SIG-M5 treated with dmso at 0.1 percent for 504 hours (cell line): ENCODE measurements around the gene CMIP.

ENCODE experiments used
- DNase-seq: peaks from one replicate; lab custom pipeline; 2025; ENCODE audit not compliant: unreplicated experiment; lab: John Stamatoyannopoulos, UW

CMIP gene

GRCh38 chr16:81599034-81599744 is 154.6 kb downstream of the CMIP start:
- no peak for DNase-seq

DNA sequence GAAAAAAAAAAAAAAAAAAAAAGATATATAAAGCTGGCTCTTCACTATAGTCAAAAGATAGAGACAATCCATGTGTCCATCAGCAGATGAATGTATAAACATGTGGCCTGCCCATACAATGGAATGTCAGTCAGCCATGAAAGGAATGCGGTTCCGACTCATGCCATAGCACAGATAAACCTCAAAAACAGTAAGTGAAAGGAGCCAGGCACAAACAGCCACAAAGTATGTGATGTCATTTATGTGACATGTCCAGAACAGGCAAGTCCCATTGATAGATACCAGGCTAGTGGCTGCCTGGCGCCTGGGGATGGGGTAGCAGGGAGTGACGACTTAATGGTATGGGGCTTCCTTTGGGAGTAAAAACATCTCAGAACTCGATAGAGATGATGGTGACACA is 155.7 kb downstream of the CMIP start:
- DNase-seq, result no peak

DNA sequence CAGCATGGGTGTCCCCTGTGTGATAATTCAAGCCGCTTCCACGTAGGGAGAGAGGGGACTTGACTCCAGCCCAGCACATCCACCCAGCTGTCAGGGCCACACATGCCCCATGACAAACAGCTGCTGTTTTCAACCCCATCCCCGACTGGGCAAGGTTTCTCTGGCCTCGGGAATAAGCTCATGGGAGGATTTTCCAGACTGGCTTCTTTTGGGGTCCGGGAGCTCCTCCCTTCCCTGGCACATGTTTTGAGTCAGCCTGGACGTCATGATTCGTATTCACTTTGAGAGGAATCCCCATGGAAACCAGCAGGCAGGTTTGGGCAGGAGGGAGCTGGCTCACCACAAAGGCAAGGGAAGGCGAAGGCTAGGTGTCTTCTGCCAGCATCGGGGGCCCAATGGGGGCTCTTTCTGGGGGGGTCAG is 156.4 kb downstream of the CMIP start:
- no peak for DNase-seq

DNA sequence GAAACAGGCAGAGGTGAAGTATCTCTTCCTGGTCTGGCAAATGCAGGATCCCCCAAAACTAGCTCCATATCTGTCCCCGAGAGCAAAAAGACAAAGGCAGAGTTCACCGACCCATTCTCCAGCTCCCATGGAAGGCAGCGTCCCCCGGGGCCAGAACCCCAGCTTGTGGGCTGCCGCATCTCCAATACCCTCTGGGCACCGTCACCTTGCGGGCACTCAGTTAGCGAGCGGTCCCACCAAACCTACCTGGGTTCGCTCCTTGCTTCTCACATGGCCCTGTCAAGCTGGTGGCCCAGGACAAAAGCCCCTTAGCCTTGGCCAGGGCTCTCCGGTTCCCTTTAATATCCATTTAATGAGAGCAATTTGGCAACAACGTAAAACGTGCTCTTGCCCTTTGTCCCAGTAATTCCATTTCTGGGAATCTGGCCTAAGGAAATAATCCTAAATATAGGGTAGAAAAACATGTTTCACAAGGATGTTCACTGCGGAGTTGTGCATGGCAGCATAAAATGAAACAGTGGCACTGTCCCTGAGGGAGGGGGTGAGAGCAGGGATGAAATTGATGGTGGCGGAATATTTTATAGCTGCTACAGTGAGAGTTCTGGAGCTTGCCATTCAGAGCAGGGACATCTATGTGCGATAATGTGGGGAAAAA is 157.1 kb downstream of the CMIP start:
- DNase-seq, result no peak

- DNase-seq, result no peak
These were observed 157.7 kb downstream of the CMIP start for GRCh38 chr16:81602256-81602776.

DNA sequence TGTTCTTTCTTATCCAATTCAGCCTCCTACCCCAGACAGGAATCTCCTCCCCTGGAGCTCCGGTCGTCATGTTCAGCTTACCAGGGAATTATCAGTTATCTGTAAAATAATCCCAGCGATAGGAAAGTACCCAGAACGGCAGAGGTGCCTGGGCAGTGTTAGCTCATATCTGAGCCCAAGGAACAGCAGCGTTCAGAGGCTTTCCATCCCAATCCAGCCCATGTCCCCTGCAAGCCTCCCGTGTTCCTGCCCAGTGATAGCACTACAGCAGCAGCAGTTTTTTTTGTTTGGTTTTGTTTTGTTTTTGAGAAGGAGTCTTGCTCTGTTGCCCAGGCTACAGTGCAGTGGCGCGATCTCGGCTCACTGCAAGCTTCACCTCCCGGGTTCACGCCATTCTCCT is 158.2 kb downstream of the CMIP start:
- DNase-seq, result no peak

DNA sequence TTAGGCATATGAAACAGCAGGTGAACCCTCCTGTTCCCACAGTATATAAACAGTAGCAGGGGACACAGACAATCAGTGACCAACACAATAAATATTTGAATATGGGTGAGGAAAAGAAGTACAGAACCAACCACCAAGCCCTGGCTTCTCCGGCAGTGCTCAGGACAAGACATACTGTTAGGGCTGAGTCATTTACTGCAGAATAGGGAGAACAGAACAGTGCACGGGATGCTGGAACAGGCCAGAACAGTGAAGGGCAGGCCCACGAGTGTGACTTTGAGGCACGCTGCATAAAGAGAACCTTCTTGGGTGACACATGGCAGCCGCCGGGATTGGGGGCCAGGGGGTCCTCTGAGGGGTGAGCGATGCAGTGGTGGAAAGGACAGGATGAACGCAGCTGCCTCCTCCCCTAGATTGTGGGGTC is 160.4 kb downstream of the CMIP start:
- DNase-seq, result no peak

DNA sequence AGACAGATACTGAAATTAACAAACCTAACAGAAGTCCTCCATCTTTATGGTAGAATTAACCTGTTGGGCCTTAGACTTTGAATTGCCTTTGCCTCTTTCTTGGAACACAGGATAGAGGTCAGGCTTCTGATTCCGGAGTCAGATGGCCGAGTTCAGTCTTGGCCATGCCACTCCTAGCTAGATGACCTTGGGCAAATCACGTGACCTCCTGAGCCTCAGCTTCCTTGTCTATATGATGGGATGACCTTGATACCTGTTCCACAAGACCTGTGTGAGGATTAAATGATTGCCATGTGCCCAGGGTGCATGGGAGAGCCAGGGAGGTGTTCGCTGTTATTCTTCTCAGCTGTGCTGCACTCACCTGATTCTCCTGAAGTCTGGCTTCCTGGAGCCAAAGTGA is 161.4 kb downstream of the CMIP start:
- no peak for DNase-seq

DNA sequence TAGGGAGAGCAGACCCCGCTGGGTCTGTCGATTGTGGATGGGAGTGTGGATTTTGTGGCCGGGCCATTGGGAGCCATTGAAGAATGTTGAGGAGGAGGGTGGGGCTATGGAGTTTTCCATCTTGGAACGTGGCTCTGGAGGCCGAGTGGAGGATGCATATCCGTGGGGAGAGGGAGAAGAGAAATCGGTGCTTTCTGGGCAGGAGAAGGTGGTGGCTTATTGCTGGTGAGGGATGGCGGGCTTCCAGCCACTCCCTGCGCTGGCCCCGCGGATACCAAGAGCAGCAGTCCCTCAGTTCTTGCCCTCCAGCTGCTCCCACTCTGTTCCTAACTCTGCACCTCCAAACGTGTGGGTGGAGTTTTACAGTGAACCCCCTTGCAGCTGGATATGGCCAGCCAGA is 162.4 kb downstream of the CMIP start:
- DNase-seq, result no peak

DNA sequence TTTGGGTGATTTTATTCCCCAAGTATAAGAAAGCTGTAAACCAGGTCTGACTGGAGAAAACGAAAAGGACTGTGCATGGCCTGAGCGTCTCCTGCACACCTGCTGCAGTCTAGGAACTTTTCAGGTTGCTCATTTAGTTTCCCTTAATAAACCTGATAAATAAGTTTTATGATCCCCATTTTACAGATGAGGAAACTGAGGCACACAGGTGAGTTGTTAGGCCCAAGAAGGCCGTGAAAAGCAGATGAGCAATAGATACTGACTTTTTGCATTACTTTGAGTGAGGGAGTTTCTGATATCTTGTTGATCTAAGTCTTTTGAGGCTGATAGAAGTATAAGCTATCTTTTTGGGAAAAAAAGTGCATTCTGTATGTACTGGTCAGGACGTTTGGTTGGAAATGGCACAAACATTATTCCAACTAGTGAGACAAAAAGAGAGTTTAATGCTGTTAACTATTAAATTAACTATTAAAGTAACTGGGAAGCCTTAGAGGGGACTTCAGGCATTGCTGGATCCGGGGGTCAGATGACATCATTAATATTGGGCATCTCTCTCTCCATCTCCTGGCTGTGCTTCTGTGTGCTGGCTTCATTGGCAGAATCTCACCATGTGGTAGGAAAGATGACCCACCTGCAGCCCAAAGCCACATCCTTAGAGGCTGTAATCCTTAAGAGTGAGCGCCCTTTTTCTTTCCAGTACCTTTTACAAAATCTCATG is 163.4 kb downstream of the CMIP start:
- DNase-seq, result no peak

- peak; percentile 29 for DNase-seq
These were observed 164.1 kb downstream of the CMIP start for GRCh38 chr16:81608523-81609209.

DNA sequence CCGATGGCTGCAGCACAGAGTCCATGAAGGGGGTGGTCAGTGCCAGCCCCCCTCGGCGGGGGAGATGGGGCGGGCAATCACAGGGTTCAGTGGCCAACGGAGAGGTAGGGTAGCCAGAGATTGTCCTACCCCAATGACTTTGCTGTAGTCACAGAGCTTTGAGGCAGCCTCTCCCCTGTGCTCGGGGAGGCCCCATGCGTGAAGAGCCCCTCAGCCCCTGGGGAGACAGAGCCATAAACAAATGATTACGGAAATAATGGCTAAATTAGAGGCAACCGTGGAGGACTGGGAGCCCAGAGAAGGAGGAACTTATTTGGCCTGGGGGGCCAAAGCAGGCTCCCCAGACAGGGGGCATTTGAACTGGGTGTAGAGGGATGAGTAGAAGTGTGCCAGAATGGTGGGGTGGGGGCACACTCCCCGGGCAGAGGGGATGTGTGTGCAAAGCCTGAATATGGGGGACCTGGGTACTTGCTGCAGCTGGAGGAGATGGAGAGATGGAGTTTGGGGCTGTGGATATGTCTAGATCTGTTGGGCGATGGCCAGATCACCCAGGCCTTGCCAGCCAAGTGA is 164.8 kb downstream of the CMIP start:
- no peak for DNase-seq

- DNase-seq, result no peak
These were observed 165.7 kb downstream of the CMIP start for GRCh38 chr16:81610144-81610842.

- no peak for DNase-seq
These were observed 166.3 kb downstream of the CMIP start for GRCh38 chr16:81610936-81611335.

- no peak for DNase-seq
These were observed 167.1 kb downstream of the CMIP start for GRCh38 chr16:81611721-81612120.

DNA sequence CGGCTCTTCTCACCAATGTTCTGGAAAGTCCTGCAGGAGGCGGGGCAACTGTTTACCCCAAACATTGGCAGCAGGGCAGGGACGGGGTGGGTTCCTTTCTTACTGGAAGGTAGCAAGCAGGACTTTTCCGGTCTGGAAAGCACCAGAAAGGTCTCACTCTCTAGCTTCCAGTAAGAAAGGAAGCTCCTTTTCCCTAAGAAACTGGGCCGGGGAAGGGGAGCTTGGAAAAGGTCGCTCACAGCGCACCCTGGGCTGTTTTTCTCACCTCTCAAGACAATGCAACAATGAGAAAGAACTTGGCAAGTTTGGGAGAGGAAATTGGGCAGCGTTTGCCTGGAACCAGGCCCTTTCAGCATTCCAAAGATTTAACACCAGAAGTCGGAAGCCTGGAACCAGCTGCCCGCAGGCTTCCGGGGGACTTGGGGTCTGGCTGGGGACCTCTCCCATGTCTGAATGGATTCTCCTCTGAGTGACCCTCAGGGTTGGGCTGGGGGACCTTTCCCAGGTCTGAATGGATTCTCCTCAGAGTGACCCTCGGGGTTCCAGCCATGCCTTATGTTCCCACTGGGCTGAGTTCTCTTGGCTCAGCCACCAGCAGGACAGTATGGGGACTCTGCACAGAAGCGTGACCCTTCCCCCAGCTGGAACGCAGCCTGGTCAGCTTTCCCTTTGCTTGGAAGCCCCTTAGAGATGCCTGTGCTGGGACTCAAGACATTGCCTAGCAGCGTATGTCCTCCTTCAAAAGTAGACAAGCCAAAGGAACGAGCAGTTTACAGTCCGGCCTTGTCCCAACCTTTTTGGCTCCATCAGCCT is 167.9 kb downstream of the CMIP start:
- DNase-seq, result no peak

DNA sequence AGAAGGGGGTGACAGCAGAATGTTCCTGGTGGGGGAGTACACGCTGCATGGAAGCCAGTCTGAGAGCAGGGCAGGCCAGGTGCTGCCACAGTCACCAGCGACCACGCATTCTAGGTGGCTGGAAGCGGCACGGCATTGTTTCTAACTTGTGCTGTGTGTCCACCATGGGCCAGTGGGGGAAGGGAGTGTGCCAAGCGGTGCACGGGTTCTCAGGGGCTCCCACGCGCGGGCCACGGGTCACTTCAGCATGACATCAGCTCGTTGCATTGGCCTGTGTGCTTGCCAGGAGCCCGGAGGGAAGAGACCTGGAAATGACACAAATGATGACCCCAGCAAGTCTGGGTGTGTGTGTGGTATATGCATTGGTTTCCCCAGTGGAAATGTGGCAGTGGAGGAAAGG is 169.6 kb downstream of the CMIP start:
- DNase-seq, result no peak

DNA sequence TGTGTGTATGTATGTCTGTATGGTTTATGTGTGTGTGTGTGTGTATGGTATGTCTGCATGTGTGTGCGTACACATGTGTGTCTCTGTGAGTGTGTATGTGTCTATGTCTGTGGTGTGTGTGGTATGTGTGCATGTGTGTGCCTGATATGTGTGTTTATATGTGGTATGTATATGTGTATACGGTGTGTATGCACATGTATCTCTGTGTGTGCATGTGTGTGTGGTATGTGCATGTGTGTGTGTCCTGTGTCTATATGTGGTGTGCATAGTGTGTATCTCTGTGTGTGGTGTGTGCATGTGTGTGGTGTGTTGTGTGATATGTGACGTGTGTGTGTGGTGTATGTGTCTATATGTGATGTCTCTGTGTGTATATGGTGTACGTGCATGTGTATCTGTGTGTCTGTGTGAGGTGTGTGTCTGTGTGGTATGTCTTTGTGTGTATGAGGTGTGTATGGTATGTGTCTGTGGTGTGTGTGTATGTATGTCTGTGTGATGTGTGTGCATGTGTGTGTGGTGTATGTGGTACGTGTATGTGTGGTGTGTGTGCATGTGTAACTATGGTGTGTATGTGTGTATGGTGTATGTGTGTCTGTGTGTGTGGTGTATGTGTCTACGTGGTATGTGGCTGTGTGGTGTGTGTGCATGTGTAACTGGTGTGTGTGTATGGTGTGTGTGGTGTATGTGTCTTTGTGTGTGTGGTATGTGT is 170.2 kb downstream of the CMIP start:
- DNase-seq, result no peak

DNA sequence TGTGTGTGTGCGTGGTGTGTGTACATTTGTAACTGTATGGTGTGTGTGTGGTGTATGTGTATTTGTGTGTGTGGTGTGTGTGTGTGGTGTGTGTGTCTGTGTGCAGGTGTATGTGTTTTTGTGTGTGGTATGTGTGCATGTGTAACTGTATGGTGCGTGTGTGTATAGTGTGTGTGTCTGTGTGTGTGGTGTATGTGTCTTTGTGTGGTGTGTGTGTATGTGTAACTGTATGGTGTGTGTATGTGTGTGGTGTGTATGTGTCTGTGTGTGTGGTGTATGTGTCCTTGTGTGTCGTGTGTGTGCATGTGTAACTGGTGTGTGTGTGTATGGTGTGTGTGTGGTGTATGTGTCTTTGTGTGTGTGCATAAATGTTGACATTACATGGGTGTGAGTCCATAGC is 170.8 kb downstream of the CMIP start:
- DNase-seq, result no peak
